ENCODE measurements around the gene CACNA1C.

Gene CACNA1C

DNA sequence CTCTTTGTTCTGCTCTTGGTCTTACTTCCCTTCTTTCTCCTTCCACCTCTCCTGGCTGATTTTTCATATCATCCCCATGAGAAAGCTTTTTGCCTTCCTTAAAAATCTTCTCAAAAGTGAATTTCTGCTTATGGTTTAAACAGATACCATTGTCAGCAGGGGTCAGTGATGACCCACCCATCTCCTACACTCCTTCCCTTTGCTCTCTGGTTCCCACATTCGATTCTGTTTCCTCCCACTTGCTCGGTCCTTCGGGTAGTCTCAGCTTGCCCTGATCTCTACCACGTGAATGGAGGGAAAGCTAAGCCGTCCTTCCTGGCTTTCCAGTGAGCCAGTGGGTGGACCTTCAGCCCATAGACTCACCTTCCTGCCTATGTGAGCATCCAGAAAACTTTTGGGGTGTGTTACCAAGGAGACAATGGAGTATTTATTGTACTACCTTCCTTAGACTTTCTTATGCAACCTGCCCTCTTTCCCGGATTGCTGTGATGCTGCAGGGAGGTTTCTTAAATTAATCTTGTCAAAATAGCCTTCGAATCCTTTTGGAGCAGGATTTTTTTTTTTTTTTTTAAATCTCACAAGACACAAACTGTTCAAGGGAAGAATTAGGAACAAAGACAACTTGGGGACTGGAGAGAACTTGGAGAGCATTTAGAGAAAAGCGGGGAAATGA lies 306.3 kb downstream of the CACNA1C start:
- FAIRE-seq (no peak), DNase-seq (ENCODE audit: insufficient read length, low spot score) (no peak)
- peak; percentile 1 for TF ChIP-seq CTCF (IDR thresholded peaks at IDR 0.05; ENCODE audit: insufficient read depth, missing control alignments)

DNA sequence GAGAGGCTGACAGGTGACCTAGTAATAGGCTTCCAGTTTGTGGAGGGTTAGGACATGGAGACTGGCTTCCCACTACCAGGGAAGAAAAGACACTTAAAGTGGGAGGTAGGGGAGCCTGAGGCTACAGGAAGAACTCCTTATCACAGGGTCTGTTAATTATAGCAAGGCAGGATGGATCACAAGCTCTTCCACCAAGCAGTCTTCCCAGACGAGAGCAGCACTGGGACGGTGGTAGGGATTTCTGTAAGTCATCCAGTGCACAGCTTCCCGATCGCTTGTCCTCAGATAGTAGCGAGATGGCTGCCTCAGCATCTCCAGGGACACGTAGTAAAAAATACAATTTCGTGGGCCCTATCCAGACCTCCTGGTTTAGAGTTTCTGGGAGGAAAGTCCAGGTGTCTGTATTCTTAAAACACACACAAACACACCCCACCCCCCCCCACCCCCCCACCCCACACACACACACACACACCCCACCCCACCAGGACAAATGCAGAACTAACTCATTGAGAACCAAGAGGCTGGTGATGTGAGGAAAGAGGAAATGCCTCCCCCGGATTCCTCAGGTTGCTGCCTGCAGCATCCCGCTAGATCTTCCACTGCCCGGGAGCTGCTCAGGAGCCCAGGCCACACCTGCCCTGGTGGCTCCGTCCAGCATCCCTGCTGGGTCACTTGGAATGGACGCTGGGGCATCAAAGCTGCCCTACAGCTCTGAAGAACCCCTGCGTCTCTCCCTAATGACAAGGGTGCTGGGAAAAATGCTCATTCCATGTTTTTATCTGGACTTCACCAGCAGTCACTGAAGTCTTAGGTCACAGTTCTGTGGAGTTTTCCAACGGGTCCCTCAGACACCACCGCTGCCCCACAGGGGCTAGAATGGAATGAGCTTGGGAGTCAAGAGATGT lies 307.2 kb downstream of the CACNA1C start:
- DNase-seq (ENCODE audit: insufficient read length, low spot score), result no peak
- no peak for TF ChIP-seq CTCF (IDR thresholded peaks at IDR 0.05; ENCODE audit: insufficient read depth, missing control alignments)
- no peak for FAIRE-seq

- no peak for DNase-seq (ENCODE audit: insufficient read length, low spot score)
- TF ChIP-seq CTCF (IDR thresholded peaks at IDR 0.05; ENCODE audit: insufficient read depth, missing control alignments), result no peak
- FAIRE-seq, result no peak
Measured at GRCh38 chr12:2360630-2361170, 307.9 kb downstream of the CACNA1C start.

DNA sequence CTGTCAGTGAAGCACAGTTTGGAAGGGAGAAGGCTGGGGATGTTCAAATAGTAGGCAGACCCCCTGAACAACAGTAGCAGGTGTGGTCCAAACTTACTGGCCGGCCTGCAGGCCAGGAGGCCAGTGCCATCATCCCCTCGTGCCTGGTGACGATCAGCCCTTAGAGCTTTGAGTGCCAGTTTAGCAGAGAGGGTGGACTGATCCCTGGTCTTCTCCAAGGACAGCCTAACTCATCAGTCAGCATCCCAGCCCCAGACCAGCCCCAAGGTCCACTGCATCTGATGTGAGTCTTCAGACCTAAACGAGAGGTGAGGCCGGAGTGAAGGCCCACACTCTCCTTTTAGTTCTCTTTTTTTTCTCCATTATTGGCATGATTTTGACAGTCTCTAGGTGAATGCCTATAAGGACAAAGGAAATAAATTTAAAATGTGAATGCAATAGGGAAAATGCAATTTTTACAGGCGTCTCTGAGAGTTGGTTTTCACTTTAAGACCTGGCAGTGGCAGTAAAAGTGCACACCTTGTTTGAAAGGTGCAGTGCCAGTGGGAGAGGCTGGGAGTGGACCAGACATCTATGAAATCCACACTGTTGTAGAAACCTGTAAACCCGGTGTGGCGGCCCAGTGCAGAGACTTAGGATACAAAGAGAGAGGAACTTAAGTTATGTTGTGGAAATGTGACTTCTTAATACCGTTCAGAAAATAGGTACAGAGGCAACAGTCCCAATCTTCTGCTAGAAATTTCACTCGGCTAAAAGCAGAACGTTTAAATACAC lies 311.2 kb downstream of the CACNA1C start:
- no peak for DNase-seq (ENCODE audit: insufficient read length, low spot score)
- no peak for FAIRE-seq
- no peak for TF ChIP-seq CTCF (IDR thresholded peaks at IDR 0.05; ENCODE audit: insufficient read depth, missing control alignments)

DNA sequence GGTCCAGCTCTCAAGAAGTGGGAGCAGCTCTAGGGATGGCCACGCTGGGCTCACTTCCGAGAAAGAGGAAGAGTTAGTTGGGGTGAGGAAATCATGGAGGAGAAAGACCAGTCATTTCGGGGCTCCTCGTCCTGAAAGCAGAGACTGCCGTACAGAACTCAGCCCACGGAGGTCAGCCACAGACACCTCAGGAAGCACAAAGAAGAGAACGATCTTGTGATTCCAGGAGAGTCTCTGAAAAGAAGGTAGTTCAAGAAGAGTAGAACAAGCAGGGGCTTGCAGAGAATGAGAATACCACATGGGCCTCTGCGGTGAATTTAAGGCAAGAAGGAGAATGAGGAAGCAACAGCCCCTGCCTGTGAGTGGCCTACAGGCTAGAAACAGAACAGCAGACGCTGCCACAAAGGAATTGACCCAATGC lies 311.9 kb downstream of the CACNA1C start:
- DNase-seq (ENCODE audit: insufficient read length, low spot score) (no peak), FAIRE-seq (no peak)

DNA sequence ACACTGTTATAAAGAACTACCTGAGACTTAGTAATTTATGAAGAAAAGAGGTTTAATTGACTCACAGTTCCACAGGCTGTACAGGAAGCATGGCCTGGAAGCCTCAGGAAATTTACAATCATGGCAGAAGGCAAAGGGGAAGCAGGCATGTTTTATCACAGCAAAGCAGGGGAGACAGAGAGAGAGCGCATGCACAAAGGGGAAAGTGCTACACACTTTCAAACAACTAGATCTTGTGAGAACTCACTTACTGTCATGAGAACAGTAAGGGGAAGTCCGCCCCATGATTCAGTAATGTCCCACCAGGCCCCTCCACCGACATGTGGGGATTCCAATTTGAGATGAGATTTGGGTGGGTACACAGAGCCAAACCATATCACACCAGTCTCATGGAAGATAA lies 313.9 kb downstream of the CACNA1C start:
- DNase-seq (ENCODE audit: insufficient read length, low spot score), result no peak
- TF ChIP-seq CTCF (IDR thresholded peaks at IDR 0.05; ENCODE audit: insufficient read depth, missing control alignments), result no peak
- no peak for FAIRE-seq

More for the DNA sequence above, 311.9 kb downstream of the CACNA1C start:
- TF ChIP-seq CTCF (IDR thresholded peaks at IDR 0.05; ENCODE audit: insufficient read depth, missing control alignments), result no peak

Data from D721Med (cell line).